BE2C (cell line): Measurements from ENCODE around the gene UROC1.

Experiments used
- DNase-seq: peaks from one replicate; pipeline ENCODE4 v3.0.0-alpha.2; 2020
- H3K27me3 ChIP-seq: fragments of 250-450 bp; sonication (Bioruptor Pico); 2 replicates; pipeline ENCODE4 v1.5.1; 2020; ENCODE audit warnings: mild to moderate bottlenecking
- H3K36me3 ChIP-seq: fragments of 250-450 bp; sonication (Bioruptor Pico); 2 replicates; pipeline ENCODE4 v1.5.1; 2020; ENCODE audit warnings: mild to moderate bottlenecking
- H3K4me1 ChIP-seq: fragments of 250-450 bp; sonication (Bioruptor Pico); 2 replicates; pipeline ENCODE4 v1.5.1; 2020
- H3K4me3 ChIP-seq: 2 replicates; pipeline ENCODE4 v1.5.1; 2011; ENCODE audit warnings: low read depth, low read length
- H3K9me3 ChIP-seq: fragments of 250-450 bp; sonication (Bioruptor Pico); 2 replicates; pipeline ENCODE4 v1.5.1; 2020
- TF ChIP-seq, protein P1 (sequence below): IDR thresholded peaks from 2 replicates; pipeline ENCODE4 v1.5.1; 2012; ENCODE audit warnings: mild to moderate bottlenecking, low read depth, low read length

UROC1 gene

DNA sequence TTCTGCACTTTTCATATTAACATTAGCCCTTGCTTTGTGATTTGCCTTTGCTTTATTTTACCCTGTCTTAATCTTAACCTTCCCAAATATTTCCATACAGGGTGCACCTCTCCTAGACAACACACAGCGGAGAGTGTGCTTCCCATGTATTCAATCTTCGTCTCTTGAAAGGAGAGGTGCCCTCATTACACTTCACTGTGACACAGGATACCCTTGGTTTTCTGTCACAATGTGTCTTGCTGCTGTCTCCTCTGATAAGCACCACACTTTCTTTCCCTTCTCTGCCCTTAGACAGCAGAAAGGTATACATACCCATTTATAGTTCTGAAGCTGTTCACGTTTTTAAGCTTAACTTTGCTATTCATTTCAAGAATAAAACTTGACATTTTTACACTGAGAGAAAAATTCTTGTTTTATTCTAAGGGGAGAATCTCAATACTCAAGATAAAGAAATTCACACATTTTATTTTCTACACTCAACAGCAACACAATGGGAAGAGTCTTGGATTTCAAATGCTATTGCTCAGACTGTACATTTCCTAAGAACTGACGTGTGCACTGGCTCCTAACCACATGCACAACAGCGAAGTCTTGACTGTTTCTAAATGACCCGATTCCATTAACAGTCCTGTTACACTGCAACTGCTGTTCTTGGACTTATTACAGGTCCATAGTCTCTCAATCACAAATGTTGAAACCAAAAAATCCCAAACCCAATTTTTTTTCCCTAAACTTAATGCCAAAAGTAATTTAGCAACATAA lies 63.0 kb downstream of the UROC1 start:
- DNase-seq: no peak
- TF ChIP-seq, protein P1, sequence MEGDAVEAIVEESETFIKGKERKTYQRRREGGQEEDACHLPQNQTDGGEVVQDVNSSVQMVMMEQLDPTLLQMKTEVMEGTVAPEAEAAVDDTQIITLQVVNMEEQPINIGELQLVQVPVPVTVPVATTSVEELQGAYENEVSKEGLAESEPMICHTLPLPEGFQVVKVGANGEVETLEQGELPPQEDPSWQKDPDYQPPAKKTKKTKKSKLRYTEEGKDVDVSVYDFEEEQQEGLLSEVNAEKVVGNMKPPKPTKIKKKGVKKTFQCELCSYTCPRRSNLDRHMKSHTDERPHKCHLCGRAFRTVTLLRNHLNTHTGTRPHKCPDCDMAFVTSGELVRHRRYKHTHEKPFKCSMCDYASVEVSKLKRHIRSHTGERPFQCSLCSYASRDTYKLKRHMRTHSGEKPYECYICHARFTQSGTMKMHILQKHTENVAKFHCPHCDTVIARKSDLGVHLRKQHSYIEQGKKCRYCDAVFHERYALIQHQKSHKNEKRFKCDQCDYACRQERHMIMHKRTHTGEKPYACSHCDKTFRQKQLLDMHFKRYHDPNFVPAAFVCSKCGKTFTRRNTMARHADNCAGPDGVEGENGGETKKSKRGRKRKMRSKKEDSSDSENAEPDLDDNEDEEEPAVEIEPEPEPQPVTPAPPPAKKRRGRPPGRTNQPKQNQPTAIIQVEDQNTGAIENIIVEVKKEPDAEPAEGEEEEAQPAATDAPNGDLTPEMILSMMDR: no peak
- Histone ChIP-seq H3K9me3 (no peaks in the 10 kb centered on the region), H3K36me3 (peaks cover 26% of the 10 kb centered on the region), H3K4me3 (no peak overlapping the region), H3K27me3 (no peaks in the 10 kb centered on the region), H3K4me1 (no peaks in the 10 kb centered on the region)

DNA sequence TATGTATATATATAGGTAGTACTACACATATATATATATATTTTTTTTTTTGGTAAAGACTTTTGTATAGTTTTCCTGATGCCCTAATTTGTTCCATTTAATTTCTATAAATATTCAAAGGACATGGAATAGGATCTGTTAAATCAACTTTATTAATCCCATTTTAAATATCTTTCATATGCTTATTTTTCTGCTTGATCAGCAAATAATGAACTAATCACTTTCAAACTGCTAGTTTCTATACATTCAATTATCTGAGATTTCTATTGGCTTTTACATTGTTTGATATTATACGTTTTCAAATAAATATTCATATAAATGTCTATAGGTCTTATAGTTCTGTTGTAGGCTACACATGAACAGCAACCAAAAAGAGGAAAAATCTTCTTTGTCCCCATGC lies 63.5 kb downstream of the UROC1 start:
- Histone ChIP-seq H3K27me3 (no peaks in the 10 kb centered on the region), H3K4me1 (no peaks in the 10 kb centered on the region), H3K36me3 (peaks cover 20% of the 10 kb centered on the region), H3K4me3 (no peak overlapping the region), H3K9me3 (no peaks in the 10 kb centered on the region)
- TF ChIP-seq, protein P1: no peak
- DNase-seq: no peak

DNA sequence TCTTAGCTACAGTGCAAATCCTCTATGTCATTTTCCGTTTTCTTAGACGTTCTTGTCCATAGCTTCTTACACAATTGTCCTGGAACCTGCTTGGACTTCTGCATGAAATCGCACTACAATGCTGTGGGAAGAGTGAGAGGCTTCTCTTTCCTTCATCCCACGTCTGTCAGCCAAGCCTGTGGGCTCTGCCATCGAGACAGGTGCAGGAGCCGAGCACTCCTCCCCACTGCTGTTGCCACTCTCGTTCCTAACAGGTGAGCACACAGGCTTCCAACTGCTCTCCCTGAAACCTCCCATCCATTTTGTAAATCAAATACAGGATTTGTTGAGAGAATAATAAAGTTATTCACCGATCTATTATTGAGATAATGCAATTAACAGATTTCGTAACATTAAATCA lies 65.4 kb downstream of the UROC1 start:
- no peaks in the 10 kb centered on the region for H3K4me1 ChIP-seq
- H3K27me3 ChIP-seq: no peaks in the 10 kb centered on the region
- no peak overlapping the region for H3K4me3 ChIP-seq
- H3K36me3 ChIP-seq: peaks cover 8% of the 10 kb centered on the region
- DNase-seq: peak; percentile 3
- TF ChIP-seq, protein P1: no peak
- H3K9me3 ChIP-seq: no peaks in the 10 kb centered on the region

DNA sequence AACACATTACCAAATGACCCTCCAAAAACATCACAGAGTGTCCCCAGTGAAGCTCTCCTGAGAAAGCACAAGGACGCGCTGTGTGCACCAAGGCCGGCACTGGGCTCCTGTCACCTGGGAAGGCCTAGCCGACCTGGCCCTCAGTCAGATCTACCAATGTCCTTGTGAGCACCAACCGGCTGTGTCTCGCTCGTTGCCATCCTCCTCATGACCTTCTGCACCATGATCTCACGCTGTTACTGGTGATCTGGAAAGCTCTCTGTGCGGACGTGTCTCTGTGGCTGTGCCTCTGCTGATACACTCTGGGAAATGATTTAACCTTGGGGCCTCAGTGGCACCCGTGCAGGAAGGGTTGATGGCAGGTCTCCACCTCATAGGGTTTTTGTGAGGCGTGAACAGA lies 66.1 kb downstream of the UROC1 start:
- DNase-seq: no peak
- Histone ChIP-seq H3K9me3 (no peaks in the 10 kb centered on the region), H3K27me3 (no peaks in the 10 kb centered on the region), H3K4me3 (no peak overlapping the region), H3K4me1 (no peaks in the 10 kb centered on the region), H3K36me3 (peaks cover 6% of the 10 kb centered on the region; the same call in 1 of the 2 replicates)
- TF ChIP-seq, protein P1: no peak

DNA sequence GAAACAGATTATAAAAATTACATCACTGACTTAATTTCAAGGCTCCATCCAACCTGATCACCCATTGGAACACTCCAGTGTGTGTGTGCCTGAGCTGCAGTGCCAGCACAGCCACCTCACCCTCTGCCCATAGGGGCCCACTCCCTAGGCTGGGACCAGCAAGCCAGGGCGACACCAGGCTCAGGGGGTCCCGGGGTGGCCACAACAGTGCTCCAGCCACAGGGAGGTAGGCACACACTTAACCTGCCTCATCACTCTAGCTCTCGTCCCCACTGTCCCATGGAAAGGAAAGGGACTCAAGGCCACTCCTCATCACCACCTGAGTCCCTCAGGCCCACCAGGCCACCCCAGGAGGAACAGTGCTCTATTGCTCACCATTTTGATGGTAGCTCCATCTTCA lies 66.8 kb downstream of the UROC1 start:
- H3K36me3 ChIP-seq: peaks cover 6% of the 10 kb centered on the region; the same call in 1 of the 2 replicates
- TF ChIP-seq, protein P1: no peak
- H3K4me1 ChIP-seq: no peaks in the 10 kb centered on the region
- no peak overlapping the region for H3K4me3 ChIP-seq
- H3K9me3 ChIP-seq: no peaks in the 10 kb centered on the region
- peak; percentile 1 for DNase-seq
- no peaks in the 10 kb centered on the region for H3K27me3 ChIP-seq

DNA sequence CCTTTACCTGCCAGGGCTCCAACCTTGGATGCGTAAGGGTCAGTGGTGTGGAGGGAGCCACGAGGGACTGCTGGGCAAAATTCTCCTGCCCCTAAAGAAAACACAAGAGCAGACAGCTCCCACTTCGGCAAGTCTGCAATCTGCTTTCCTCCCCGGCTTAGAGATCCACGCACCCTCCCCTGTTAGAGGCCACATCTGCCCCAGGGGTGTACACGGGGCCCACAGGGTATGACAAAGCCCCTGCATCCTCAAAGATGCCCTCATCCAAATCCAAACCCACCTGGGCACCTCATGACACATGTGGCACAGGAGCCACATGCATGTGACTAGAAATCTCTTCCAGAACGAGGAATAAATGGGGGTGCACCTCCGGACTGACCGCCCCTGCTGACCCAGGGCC lies 67.4 kb downstream of the UROC1 start:
- peak; percentile 4 for DNase-seq
- Histone ChIP-seq H3K36me3 (peaks cover 6% of the 10 kb centered on the region; the same call in 1 of the 2 replicates), H3K9me3 (no peaks in the 10 kb centered on the region)

More for the DNA sequence above, 67.4 kb downstream of the UROC1 start:
- Histone ChIP-seq H3K4me3 (no peak overlapping the region), H3K27me3 (no peaks in the 10 kb centered on the region), H3K4me1 (no peaks in the 10 kb centered on the region)
- TF ChIP-seq, protein P1: no peak
